Common myeloid progenitor, CD34-positive (primary cell): ENCODE data around the gene SCNN1A.
A peak's percentile ranks its signal among the peaks of the same experiment; 100 is the strongest.

ENCODE experiments used
- CTCF ChIA-PET: fragments of 350-600 bp; sonication (Branson Sonifier 250); formaldehyde crosslinking; loops from one replicate; lab custom pipeline; 2021; ENCODE audit warnings: antibody characterized with exemption; lab: Charles Lee
- POLR2A ChIA-PET: fragments of 350-600 bp; sonication (Branson Sonifier 250); formaldehyde crosslinking; loops from one replicate; lab custom pipeline; 2021; ENCODE audit warnings: antibody characterized with exemption; lab: Charles Lee
- DNase-seq, 3 donors: peaks; one replicate each; pipeline versions ENCODE4 v3.0.0 to v3.0.0-alpha.2; 2013
- H3K27ac ChIP-seq, 2 experiments: 1 replicate in 1 of 2; 2 replicates in 1 of 2; pipeline ENCODE4 v1.7.0; 2013; ENCODE audit warnings: inconsistent platforms in 2 of 2, low read length in 2 of 2, mild to moderate bottlenecking in 2 of 2, low read depth in 1 of 2, moderate library complexity in 1 of 2; ENCODE audit not compliant: severe bottlenecking in 2 of 2, insufficient read depth in 1 of 2, poor library complexity in 1 of 2
- H3K27me3 ChIP-seq, 5 experiments: replicated peaks in 2 of 5; 1 replicate in 3 of 5; 2 replicates in 2 of 5; pipeline versions ENCODE4 v1.6.1 to v1.7.0; 2013; ENCODE audit warnings: low read length in 4 of 5, mild to moderate bottlenecking in 2 of 5, moderate library complexity in 2 of 5, inconsistent platforms in 1 of 5; ENCODE audit not compliant: insufficient read depth in 5 of 5, control insufficient read depth in 4 of 5
- H3K36me3 ChIP-seq, 4 experiments: 1 replicate in 2 of 4; 2 replicates in 2 of 4; pipeline versions ENCODE4 v1.6.1 to v1.7.0; 2013; ENCODE audit warnings: low read length in 3 of 4, control low read depth in 1 of 4, mild to moderate bottlenecking in 1 of 4; ENCODE audit not compliant: control insufficient read depth in 4 of 4, insufficient read depth in 4 of 4
- H3K4me1 ChIP-seq, 4 experiments: 1 replicate in 3 of 4; 2 replicates in 1 of 4; pipeline versions ENCODE4 v1.6.1 to v1.7.1; 2013; ENCODE audit warnings: low read length in 3 of 4, mild to moderate bottlenecking in 3 of 4, control low read depth in 1 of 4, inconsistent platforms in 1 of 4, moderate library complexity in 1 of 4; ENCODE audit not compliant: control insufficient read depth in 4 of 4, insufficient read depth in 4 of 4; ENCODE audit errors: control extremely low read depth in 1 of 4
- H3K4me3 ChIP-seq, 7 experiments: 1 replicate in 4 of 7; 2 replicates in 3 of 7; pipeline versions ENCODE4 v1.5.1 to v1.7.0; 2013; ENCODE audit warnings: mild to moderate bottlenecking in 7 of 7, low read length in 6 of 7, moderate library complexity in 6 of 7, inconsistent platforms in 2 of 7, low read depth in 2 of 7, control low read depth in 1 of 7; ENCODE audit not compliant: insufficient read depth in 4 of 7, control insufficient read depth in 1 of 7; ENCODE audit errors: extremely low read depth in 1 of 7
- H3K9me3 ChIP-seq, 5 experiments: 1 replicate in 4 of 5; 2 replicates in 1 of 5; pipeline versions ENCODE4 v1.6.1 to v1.7.1; 2013; ENCODE audit warnings: low read length in 4 of 5, mild to moderate bottlenecking in 2 of 5, inconsistent platforms in 1 of 5, low read depth in 1 of 5, moderate library complexity in 1 of 5; ENCODE audit not compliant: control insufficient read depth in 4 of 5, insufficient read depth in 2 of 5; ENCODE audit errors: control extremely low read depth in 1 of 5
- whole genome bisulfite sequencing: methylation state at CpG from one replicate; pipeline ENCODE4 v1.1.5; 2013; ENCODE audit not compliant: insufficient coverage; 5-methylcytosine and 5-hydroxymethylcytosine counted together

Gene SCNN1A

GRCh38 chr12:6335451-6336078, 39.8 kb downstream of the SCNN1A start:
- CTCF ChIA-PET = interaction anchor here (0.6 to 12.2 kb wide), 31 partner anchors 8 to 200 kb away, joined by 3 to 84 read pairs (median 5); partner anchors contain the start of gene SCNN1A

GRCh38 chr12:6334940-6335450, 40.4 kb downstream of the SCNN1A start:
- Histone ChIP-seq H3K36me3 (peaks cover 16 to 72% (median 44%) of the 10 kb centered on the region in 4 experiments), H3K4me3 (peak overlapping the region in 6 of 7 experiments; percentile 20 to 99 (median 98)), H3K27ac (peak overlapping the region; percentile 48 to 96), H3K4me1 (peaks cover 28 to 76% (median 74%) of the 10 kb centered on the region in 4 experiments), H3K9me3 (no peaks in the 10 kb centered on the region), H3K27me3 (no peaks in the 10 kb centered on the region)
- POLR2A ChIA-PET = interaction anchor here (0.7 to 3.7 kb wide), 6 partner anchors 9 to 135 kb away, joined by 3 to 15 read pairs (median 5); partner anchors contain the start of gene VAMP1
- WGBS = 83% methylated on average over 9 of the region's 13 CpGs
- DNase-seq = no peak
- CTCF ChIA-PET = interaction anchor here (0.6 to 12.2 kb wide), 26 partner anchors 9 to 201 kb away, joined by 3 to 84 read pairs (median 5); partner anchors contain the start of gene SCNN1A

More at GRCh38 chr12:6335451-6336078, 39.8 kb downstream of the SCNN1A start:
- 0% methylated on average over 2 of the region's 11 CpGs for WGBS
- Histone ChIP-seq H3K36me3 (peaks cover 13 to 68% (median 38%) of the 10 kb centered on the region in 4 experiments), H3K27ac (peak overlapping the region; percentile 74 to 96), H3K4me3 (peak overlapping the region in 6 of 7 experiments; percentile 65 to 99 (median 98)), H3K9me3 (no peaks in the 10 kb centered on the region), H3K27me3 (no peaks in the 10 kb centered on the region), H3K4me1 (peaks cover 30 to 81% (median 78%) of the 10 kb centered on the region in 4 experiments)
- peak; percentile 87 to 96 (median 94) for DNase-seq
- POLR2A ChIA-PET = interaction anchor here (0.7 to 3.7 kb wide), 9 partner anchors 8 to 198 kb away, joined by 3 to 15 read pairs (median 5); partner anchors contain the start of gene VAMP1

- Histone ChIP-seq H3K4me1 (peaks cover 24 to 70% (median 68%) of the 10 kb centered on the region in 4 experiments), H3K36me3 (peaks cover 16 to 73% (median 49%) of the 10 kb centered on the region in 4 experiments), H3K27ac (peak overlapping the region; percentile 48 to 96), H3K27me3 (no peaks in the 10 kb centered on the region), H3K4me3 (peak overlapping the region in 1 of 7 experiments; percentile 99), H3K9me3 (no peaks in the 10 kb centered on the region)
- DNase-seq = no peak
- POLR2A ChIA-PET = interaction anchor here (1.0 to 3.7 kb wide), 2 partner anchors 9 to 11 kb away, joined by 4 to 15 read pairs; no protein-coding TSS in a partner anchor
- CTCF ChIA-PET = interaction anchor here (0.6 to 12.2 kb wide), 18 partner anchors 8 to 203 kb away, joined by 3 to 84 read pairs (median 6); partner anchors contain the start of gene SCNN1A
- WGBS = 86% methylated on average over 4 of the region's 5 CpGs
Measured at GRCh38 chr12:6334359-6334758, 41.0 kb downstream of the SCNN1A start.

DNA sequence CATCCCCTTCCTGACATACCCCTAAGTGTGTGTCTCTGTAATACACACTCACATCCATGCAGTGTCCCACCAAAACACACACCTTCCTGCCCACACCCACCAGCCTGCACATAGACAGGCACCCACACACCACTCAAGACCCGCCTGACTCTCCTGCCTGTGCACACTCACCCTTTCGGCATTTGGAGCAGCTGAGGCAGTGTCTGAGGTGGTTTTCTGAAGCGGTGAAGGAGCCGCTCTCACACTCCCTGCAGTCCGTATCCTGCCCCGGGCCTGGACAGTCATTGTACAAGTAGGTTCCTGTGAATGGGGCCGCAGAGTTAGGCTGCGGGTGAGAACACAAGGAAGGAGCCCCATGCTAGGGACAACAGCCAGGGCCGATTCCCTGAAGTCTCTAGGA, 41.8 kb downstream of the SCNN1A start:
- DNase-seq = no peak
- ChIA-PET CTCF (interaction anchor here (0.6 to 12.2 kb wide), 11 partner anchors 7 to 132 kb away, joined by 3 to 84 read pairs (median 24); partner anchors contain the start of gene SCNN1A), POLR2A (no interaction called here)
- Histone ChIP-seq H3K36me3 (peaks cover 19 to 73% (median 55%) of the 10 kb centered on the region in 4 experiments), H3K4me1 (peaks cover 16 to 64% (median 60%) of the 10 kb centered on the region in 4 experiments), H3K4me3 (no peak overlapping the region), H3K27me3 (no peaks in the 10 kb centered on the region), H3K9me3 (no peaks in the 10 kb centered on the region), H3K27ac (peak overlapping the region in 1 of 2 experiments; percentile 96)
- WGBS = 98% methylated on average over 8 of the region's 9 CpGs

- Histone ChIP-seq H3K27ac (peak overlapping the region; percentile 17 to 96), H3K27me3 (no peaks in the 10 kb centered on the region), H3K9me3 (no peaks in the 10 kb centered on the region), H3K4me3 (no peak overlapping the region), H3K4me1 (peaks cover 16 to 61% (median 55%) of the 10 kb centered on the region in 4 experiments), H3K36me3 (peaks cover 21 to 74% (median 59%) of the 10 kb centered on the region in 4 experiments)
- ChIA-PET CTCF (interaction anchor here (0.8 to 12.2 kb wide), 8 partner anchors 7 to 204 kb away, joined by 3 to 84 read pairs (median 16); partner anchors contain the start of genes SCNN1A and TNFRSF1A), POLR2A (interaction anchor here (0.7 kb wide), 1 partner anchor 10 kb away, joined by 3 read pairs; no protein-coding TSS in a partner anchor)
- WGBS = 42% methylated on average over 5 of the region's 9 CpGs
- DNase-seq = peak in 1 of 3 donors; percentile 47
Measured at GRCh38 chr12:6333029-6333428, 42.3 kb downstream of the SCNN1A start.

DNA sequence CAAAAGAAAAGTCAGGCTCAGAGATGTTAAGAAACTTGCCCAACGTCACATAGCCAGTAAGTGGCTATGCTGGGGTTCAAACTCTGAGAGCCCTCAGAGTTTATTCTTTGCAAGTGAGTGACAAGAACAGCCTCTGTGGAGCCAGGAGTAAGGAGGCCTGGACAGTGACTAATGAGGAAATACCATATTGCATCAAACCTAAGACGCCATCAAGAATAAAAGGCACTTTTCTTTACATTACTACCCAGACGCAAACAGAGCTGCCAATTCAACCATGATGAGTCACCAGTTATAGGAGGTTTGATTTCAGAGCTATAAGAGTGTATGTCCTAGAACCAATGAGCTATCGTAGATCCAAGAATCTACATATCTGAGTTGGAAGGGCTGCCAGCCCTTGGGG, 42.9 kb downstream of the SCNN1A start:
- H3K9me3 ChIP-seq = no peaks in the 10 kb centered on the region
- DNase-seq = peak in 1 of 3 donors; percentile 27
- ChIA-PET POLR2A (interaction anchor here (0.7 kb wide), 1 partner anchor 10 kb away, joined by 3 read pairs; no protein-coding TSS in a partner anchor), CTCF (interaction anchor here (0.8 to 12.2 kb wide), 8 partner anchors 6 to 205 kb away, joined by 3 to 84 read pairs (median 16); partner anchors contain the start of genes SCNN1A and TNFRSF1A)
- peaks cover 16 to 55% (median 49%) of the 10 kb centered on the region in 4 experiments for H3K4me1 ChIP-seq
- H3K27me3 ChIP-seq = no peaks in the 10 kb centered on the region
- no peak overlapping the region for H3K4me3 ChIP-seq
- peaks cover 21 to 78% (median 65%) of the 10 kb centered on the region in 4 experiments for H3K36me3 ChIP-seq
- 100% methylated on average over 1 of the region's 4 CpGs for WGBS
- H3K27ac ChIP-seq = peak overlapping the region in 1 of 2 experiments; percentile 44
